NCI-H2081 treated with DMSO at 0.1 percent for 48 hours (cell line): ENCODE data around the gene DOCK4.
"Not testable (repeated sequence)": the region's sequence is repeated elsewhere in the genome, so short reads cannot be mapped to it uniquely, and the experiment has no call there.

ENCODE experiments used
- DNase-seq: peaks from one replicate; lab custom pipeline; 2025; lab: John Stamatoyannopoulos, UW

DOCK4 gene

GRCh38 chr7:112206238-112206990 is at the start of gene DOCK4, which contains the start of gene ZNF277:
Gene DOCK4, minus strand, starts transcription at chr7:112206399. Its CDS starts 261 bp downstream, at chr7:112206138.
Gene ZNF277, plus strand, starts transcription at chr7:112206695. Its CDS starts 22 bp downstream, at chr7:112206717.
- peak; percentile 99 for DNase-seq

GRCh38 chr7:112255388-112255720 is 49.2 kb upstream of the DOCK4 start:
- no peak for DNase-seq

GRCh38 chr7:112254709-112255387 is 48.6 kb upstream of the DOCK4 start:
- no peak for DNase-seq

- no peak for DNase-seq
These were observed 48.0 kb upstream of the DOCK4 start for GRCh38 chr7:112254156-112254555.

GRCh38 chr7:112252691-112253090 is 46.5 kb upstream of the DOCK4 start:
- DNase-seq, result no peak

GRCh38 chr7:112252141-112252540 is 45.9 kb upstream of the DOCK4 start:
- no peak for DNase-seq

GRCh38 chr7:112249967-112250366 is 43.8 kb upstream of the DOCK4 start:
- DNase-seq, result not testable (repeated sequence)

- DNase-seq, result no peak
These were observed 42.4 kb upstream of the DOCK4 start for GRCh38 chr7:112248598-112248997.

- DNase-seq, result no peak
These were observed 32.8 kb upstream of the DOCK4 start for GRCh38 chr7:112238852-112239610.

- DNase-seq, result no peak
These were observed 32.1 kb upstream of the DOCK4 start for GRCh38 chr7:112238330-112238729.

GRCh38 chr7:112236597-112236996 is 30.4 kb upstream of the DOCK4 start:
- no peak for DNase-seq

GRCh38 chr7:112234147-112234546 is 27.9 kb upstream of the DOCK4 start:
- DNase-seq, result no peak

GRCh38 chr7:112233048-112233697 is 27.0 kb upstream of the DOCK4 start:
- DNase-seq, result no peak

GRCh38 chr7:112232212-112232978 is 26.2 kb upstream of the DOCK4 start:
- DNase-seq, result no peak

- no peak for DNase-seq
These were observed 22.4 kb upstream of the DOCK4 start for GRCh38 chr7:112228632-112229031.

- no peak for DNase-seq
These were observed 20.6 kb upstream of the DOCK4 start for GRCh38 chr7:112226701-112227276.

- DNase-seq, result no peak
These were observed 18.8 kb upstream of the DOCK4 start for GRCh38 chr7:112225006-112225405.

- DNase-seq, result no peak
These were observed 18.0 kb upstream of the DOCK4 start for GRCh38 chr7:112224186-112224585.

GRCh38 chr7:112223310-112223709 is 17.1 kb upstream of the DOCK4 start:
- no peak for DNase-seq

- DNase-seq, result no peak
These were observed 14.8 kb upstream of the DOCK4 start for GRCh38 chr7:112220877-112221434.

- DNase-seq, result no peak
These were observed 9.6 kb upstream of the DOCK4 start for GRCh38 chr7:112215787-112216186.
